Neural progenitor cell (in vitro differentiated cells): ENCODE results near the gene NT5DC1. TPM values are rescaled to one million over a fixed set of nuclear protein-coding genes. Genes with fewer than 3 reads are reported as not detected.

ENCODE experiments used
- DNase-seq: peaks from one replicate; pipeline ENCODE4 v3.0.0-alpha.2; 2016; ENCODE audit warnings: low spot score
- H2AFZ ChIP-seq: fragments of 200-600 bp; sonication (generic); replicated peaks from 2 replicates; pipeline ENCODE4 v1.6.1; 2016; ENCODE audit warnings: antibody characterized with exemption
- H3F3A ChIP-seq: fragments of 200-600 bp; sonication (generic); 2 replicates; pipeline ENCODE4 v1.6.1; 2016; ENCODE audit warnings: antibody characterized with exemption, low read depth
- H3K27ac ChIP-seq: fragments of 200-600 bp; sonication (generic); 2 replicates; pipeline ENCODE4 v1.5.1; 2016; ENCODE audit warnings: mild to moderate bottlenecking
- H3K27me3 ChIP-seq: fragments of 200-600 bp; sonication (generic); 2 replicates; pipeline ENCODE4 v1.6.1; 2016; ENCODE audit warnings: mild to moderate bottlenecking, moderate library complexity
- H3K36me3 ChIP-seq: fragments of 200-600 bp; sonication (generic); 2 replicates; pipeline ENCODE4 v1.5.1; 2016
- H3K4me1 ChIP-seq: fragments of 200-600 bp; sonication (generic); 2 replicates; pipeline ENCODE4 v1.6.1; 2016; ENCODE audit warnings: mixed run types
- H3K4me2 ChIP-seq: fragments of 200-600 bp; sonication (generic); 2 replicates; pipeline ENCODE4 v1.6.1; 2016
- H3K4me3 ChIP-seq: fragments of 200-600 bp; sonication (generic); 2 replicates; pipeline ENCODE4 v1.5.1; 2016
- H3K79me2 ChIP-seq: fragments of 200-600 bp; sonication (generic); 2 replicates; pipeline ENCODE4 v1.6.1; 2016; ENCODE audit warnings: low read depth
- H3K9ac ChIP-seq: fragments of 200-600 bp; sonication (generic); 2 replicates; pipeline ENCODE4 v1.6.1; 2016
- H3K9me3 ChIP-seq: fragments of 200-600 bp; sonication (generic); 2 replicates; pipeline ENCODE4 v1.5.1; 2016; ENCODE audit warnings: low read depth
- H4K20me1 ChIP-seq: fragments of 200-600 bp; sonication (generic); 2 replicates; pipeline ENCODE4 v1.6.1; 2016; ENCODE audit warnings: low read depth
- H3K27ac Mint-ChIP-seq: 3 replicates; pipeline ENCODE4 v1.8.0; 2021; ENCODE audit warnings: mixed read lengths
- H3K27me3 Mint-ChIP-seq: 2 replicates; pipeline ENCODE4 v1.8.0; 2022; ENCODE audit warnings: low read depth, mild to moderate bottlenecking, inconsistent platforms, moderate library complexity, mixed read lengths; ENCODE audit not compliant: insufficient read depth
- H3K36me3 Mint-ChIP-seq: 3 replicates; pipeline ENCODE4 v1.8.0; 2021; ENCODE audit warnings: mixed read lengths
- H3K4me1 Mint-ChIP-seq: 3 replicates; pipeline ENCODE4 v1.8.0; 2021; ENCODE audit warnings: mixed read lengths
- H3K4me3 Mint-ChIP-seq: 3 replicates; pipeline ENCODE4 v1.8.0; 2021; ENCODE audit warnings: mild to moderate bottlenecking, moderate library complexity, mixed read lengths
- H3K9me3 Mint-ChIP-seq: 3 replicates; pipeline ENCODE4 v1.8.0; 2020; ENCODE audit warnings: mixed read lengths
- EZH2 ChIP-seq: fragments of 200-600 bp; sonication (generic); IDR thresholded peaks from 2 replicates; pipeline ENCODE4 v1.6.1; 2017; ENCODE audit warnings: antibody characterized with exemption, mild to moderate bottlenecking, moderate library complexity
- EZH2phosphoT487 ChIP-seq: fragments of 200-600 bp; sonication (generic); IDR thresholded peaks from 2 replicates; pipeline ENCODE4 v1.6.1; 2017; ENCODE audit warnings: antibody characterized with exemption
- total RNA-seq: library from RNA; depleted of rRNA; stranded (reverse); fragments of >200 nt; gene quantifications from 2 replicates; pipeline ENCODE4 v1.2.3, GENCODE V29; 2015; ENCODE audit warnings: low replicate concordance
- TF ChIP-seq, protein P1 (sequence below): fragments of 200-600 bp; sonication (generic); IDR thresholded peaks from 2 replicates; pipeline ENCODE4 v1.5.1; 2017; ENCODE audit warnings: antibody characterized with exemption, mild to moderate bottlenecking

NT5DC1 gene
- total RNA-seq, 1 donor from 2014 or later: 19.3 TPM

DNA sequence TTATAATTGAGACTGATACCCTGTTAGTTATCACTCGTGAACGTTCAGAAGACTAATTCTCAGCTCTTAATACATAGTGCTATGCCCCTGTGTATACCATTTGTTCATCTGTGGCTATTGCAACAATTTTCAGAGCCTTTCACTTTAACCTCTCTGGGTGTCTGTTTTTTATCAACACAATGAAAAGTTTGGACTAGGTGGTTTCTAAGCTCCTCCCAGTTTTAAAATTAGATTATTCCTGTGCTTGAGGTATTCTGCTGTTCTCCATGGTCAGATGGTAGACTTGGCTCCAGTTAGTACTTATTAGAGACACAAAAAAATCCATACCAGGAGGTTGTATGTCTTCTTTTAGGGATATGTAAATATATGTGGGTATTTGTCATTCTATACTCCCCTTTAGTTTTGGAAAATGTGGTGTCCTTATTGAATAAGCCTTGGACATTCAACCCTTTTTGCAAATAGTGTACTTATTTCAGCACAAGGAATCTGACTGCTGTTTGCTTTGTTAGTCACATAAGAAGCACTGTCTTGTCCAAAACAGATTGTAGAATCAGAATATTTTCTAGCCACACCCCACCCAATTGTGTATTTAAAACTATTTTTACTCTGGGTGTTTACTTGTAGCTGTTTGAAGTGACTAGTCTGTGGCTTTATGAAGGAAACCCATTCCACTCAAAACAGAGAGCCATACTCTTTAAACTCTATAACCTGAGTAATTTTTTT, 27.3 kb downstream of the NT5DC1 start:
- Histone ChIP-seq H3K27ac (no peak overlapping the region), H2AFZ (no peak overlapping the region), H4K20me1 (no peaks in the 10 kb centered on the region), H3K27me3 (no peaks in the 10 kb centered on the region), H3K4me1 (no peaks in the 10 kb centered on the region), H3K4me3 (no peak overlapping the region), H3K9me3 (no peaks in the 10 kb centered on the region), H3K9ac (no peak overlapping the region), H3F3A (no peaks in the 10 kb centered on the region), H3K79me2 (no peaks in the 10 kb centered on the region), H3K4me2 (no peak overlapping the region), H3K36me3 (no peaks in the 10 kb centered on the region)
- no peak for DNase-seq
- Mint-ChIP-seq H3K4me3 (no peak overlapping the region), H3K9me3 (no peaks in the 10 kb centered on the region), H3K27me3 (no peaks in the 10 kb centered on the region), H3K4me1 (peaks cover 4% of the 10 kb centered on the region), H3K27ac (no peak overlapping the region), H3K36me3 (no peaks in the 10 kb centered on the region)
- TF ChIP-seq EZH2: no peak
- TF ChIP-seq, protein P1, sequence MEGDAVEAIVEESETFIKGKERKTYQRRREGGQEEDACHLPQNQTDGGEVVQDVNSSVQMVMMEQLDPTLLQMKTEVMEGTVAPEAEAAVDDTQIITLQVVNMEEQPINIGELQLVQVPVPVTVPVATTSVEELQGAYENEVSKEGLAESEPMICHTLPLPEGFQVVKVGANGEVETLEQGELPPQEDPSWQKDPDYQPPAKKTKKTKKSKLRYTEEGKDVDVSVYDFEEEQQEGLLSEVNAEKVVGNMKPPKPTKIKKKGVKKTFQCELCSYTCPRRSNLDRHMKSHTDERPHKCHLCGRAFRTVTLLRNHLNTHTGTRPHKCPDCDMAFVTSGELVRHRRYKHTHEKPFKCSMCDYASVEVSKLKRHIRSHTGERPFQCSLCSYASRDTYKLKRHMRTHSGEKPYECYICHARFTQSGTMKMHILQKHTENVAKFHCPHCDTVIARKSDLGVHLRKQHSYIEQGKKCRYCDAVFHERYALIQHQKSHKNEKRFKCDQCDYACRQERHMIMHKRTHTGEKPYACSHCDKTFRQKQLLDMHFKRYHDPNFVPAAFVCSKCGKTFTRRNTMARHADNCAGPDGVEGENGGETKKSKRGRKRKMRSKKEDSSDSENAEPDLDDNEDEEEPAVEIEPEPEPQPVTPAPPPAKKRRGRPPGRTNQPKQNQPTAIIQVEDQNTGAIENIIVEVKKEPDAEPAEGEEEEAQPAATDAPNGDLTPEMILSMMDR: no peak

DNA sequence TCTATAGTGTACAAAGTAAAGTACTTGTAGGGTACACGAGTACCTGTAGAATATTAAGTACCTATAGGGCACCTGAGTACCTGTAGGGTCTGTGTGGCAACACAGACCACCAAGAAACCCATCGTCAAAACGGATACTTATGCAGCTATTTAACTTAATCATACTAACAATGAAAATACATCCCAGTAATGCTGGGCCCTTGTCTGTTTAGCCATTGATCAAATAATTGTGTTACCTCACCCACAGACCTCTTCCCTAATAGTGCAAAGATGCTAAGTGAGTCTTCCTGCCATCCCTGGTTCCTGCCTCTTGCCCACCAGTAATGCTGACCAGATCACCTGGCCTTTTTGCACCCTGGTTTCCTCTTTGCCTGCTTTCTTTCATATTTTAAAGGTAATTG, 32.8 kb downstream of the NT5DC1 start:
- H3K79me2 ChIP-seq: no peaks in the 10 kb centered on the region
- H3K27me3 Mint-ChIP-seq: no peaks in the 10 kb centered on the region
- no peak overlapping the region for H3K4me2 ChIP-seq
- H3F3A ChIP-seq: no peaks in the 10 kb centered on the region
- H3K36me3 Mint-ChIP-seq: no peaks in the 10 kb centered on the region
- no peaks in the 10 kb centered on the region for H3K9me3 ChIP-seq
- TF ChIP-seq EZH2phosphoT487: no peak
- no peak for TF ChIP-seq EZH2
- TF ChIP-seq, protein P1: no peak
- no peak overlapping the region for H3K9ac ChIP-seq
- peaks cover 5% of the 10 kb centered on the region for H3K4me1 Mint-ChIP-seq
- no peak overlapping the region for H3K4me3 ChIP-seq
- no peaks in the 10 kb centered on the region for H3K36me3 ChIP-seq
- no peak overlapping the region for H3K4me3 Mint-ChIP-seq
- no peak overlapping the region for H3K27ac ChIP-seq
- no peaks in the 10 kb centered on the region for H3K27me3 ChIP-seq
- H4K20me1 ChIP-seq: no peaks in the 10 kb centered on the region
- DNase-seq: no peak
- H3K4me1 ChIP-seq: no peaks in the 10 kb centered on the region
- no peak overlapping the region for H2AFZ ChIP-seq
- H3K27ac Mint-ChIP-seq: no peak overlapping the region
- H3K9me3 Mint-ChIP-seq: no peaks in the 10 kb centered on the region

DNA sequence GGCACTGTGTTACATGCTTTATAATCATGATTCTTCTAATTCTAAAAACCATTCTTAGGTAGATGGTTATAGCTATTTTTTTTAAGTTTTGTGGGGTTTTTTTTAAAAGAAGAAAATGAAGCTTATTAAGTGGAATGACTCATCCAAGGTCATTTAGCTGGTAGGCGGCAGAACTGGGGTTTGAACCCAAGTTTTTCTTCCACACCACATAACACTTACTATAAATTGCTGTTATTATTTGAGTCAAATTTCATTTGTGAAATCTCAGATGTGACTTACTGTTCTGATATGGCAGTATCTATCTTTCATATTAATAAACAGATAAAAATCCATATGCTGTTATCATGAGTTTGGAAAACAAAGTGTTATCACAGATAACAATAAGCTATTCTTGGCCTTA, 35.7 kb downstream of the NT5DC1 start:
- Mint-ChIP-seq H3K36me3 (no peaks in the 10 kb centered on the region), H3K27me3 (no peaks in the 10 kb centered on the region), H3K4me1 (peaks cover 5% of the 10 kb centered on the region), H3K4me3 (no peak overlapping the region), H3K27ac (no peak overlapping the region), H3K9me3 (no peaks in the 10 kb centered on the region)
- no peaks in the 10 kb centered on the region for H3K4me1 ChIP-seq
- no peak overlapping the region for H3K4me3 ChIP-seq
- TF ChIP-seq, protein P1: no peak
- TF ChIP-seq EZH2 (no peak), EZH2phosphoT487 (no peak)
- H3K36me3 ChIP-seq: no peaks in the 10 kb centered on the region
- no peak overlapping the region for H3K4me2 ChIP-seq
- no peak overlapping the region for H2AFZ ChIP-seq
- H3K9ac ChIP-seq: no peak overlapping the region
- no peak overlapping the region for H3K27ac ChIP-seq
- no peak for DNase-seq
- H3K9me3 ChIP-seq: no peaks in the 10 kb centered on the region
- H3K27me3 ChIP-seq: no peaks in the 10 kb centered on the region
- peaks cover 7% of the 10 kb centered on the region for H4K20me1 ChIP-seq
- H3F3A ChIP-seq: no peaks in the 10 kb centered on the region
- no peaks in the 10 kb centered on the region for H3K79me2 ChIP-seq
